GM19467 (cell line): Measurements from ENCODE around the gene CHMP1B.
"Not testable (repeated sequence)": the region's sequence is repeated elsewhere in the genome, so short reads cannot be mapped to it uniquely, and the experiment has no call there.

Source experiments
- ATAC-seq: cut with Tn5 transposase; IDR thresholded peaks from one replicate; pipeline ENCODE4 v1.9.1; 2021; ENCODE audit warnings: mild to moderate bottlenecking, moderate library complexity; ENCODE audit not compliant: unreplicated experiment

CHMP1B gene

DNA sequence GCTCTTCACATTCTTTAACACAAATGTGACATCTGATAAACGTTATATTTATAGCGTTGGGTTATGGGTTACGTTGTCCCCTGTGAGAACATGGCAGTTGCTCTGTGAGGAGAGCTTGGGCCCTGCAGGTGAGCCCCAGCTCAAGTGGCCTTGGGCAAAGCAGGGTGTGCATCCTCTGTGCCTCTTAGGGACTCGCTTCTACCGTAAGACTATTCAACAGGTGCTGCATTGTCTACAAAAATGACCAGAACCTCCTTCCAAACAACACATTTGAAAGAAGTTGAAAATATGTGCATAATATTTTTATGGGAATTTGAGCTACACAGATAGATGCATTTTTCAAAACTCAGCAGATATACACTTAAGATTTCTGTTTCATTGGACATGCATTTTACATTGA lies 16.4 kb upstream of the CHMP1B start:
- no peak for ATAC-seq

DNA sequence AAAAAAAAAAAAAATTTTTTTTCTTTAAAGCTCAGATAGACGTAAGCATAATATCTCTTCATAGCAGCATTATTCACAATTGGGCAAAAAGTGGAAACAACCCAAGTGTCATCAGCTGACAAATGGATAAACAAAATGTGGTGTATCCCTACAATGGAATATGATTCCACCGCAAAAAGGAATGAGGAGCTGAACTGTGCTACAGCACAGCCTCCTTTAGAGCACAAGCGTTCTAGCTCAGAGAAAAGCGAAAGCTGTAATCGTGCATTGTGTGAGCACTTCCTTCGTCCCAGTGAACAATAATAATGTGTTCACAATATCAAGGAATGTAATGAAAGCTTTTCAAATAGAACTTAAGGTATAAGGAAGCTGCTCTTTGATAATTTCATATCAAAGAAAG lies 11.7 kb upstream of the CHMP1B start:
- no peak for ATAC-seq

GRCh38 chr18:11840493-11840892 lies 10.7 kb upstream of the CHMP1B start:
- ATAC-seq, result no peak

DNA sequence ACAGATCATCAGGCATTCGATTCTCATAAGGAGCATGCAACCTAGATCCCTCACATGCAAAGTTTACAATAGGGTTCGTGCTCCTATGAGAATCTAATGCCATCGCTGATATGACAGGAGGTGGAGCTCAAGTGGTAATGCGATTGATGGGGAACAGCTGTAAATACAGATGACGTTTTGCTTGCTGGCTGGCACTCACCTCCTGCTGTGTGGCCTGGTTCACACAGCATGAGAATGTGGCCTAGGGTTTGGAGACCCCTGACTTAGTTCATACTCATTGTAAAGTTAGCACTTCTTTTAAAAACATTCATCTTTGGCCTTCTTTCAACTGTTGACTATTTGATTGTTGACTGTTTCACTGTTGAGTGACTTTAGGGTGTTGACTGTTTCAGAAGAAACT lies 8.7 kb upstream of the CHMP1B start:
- ATAC-seq, result no peak

GRCh38 chr18:11844436-11844835 lies 6.8 kb upstream of the CHMP1B start:
- no peak for ATAC-seq

DNA sequence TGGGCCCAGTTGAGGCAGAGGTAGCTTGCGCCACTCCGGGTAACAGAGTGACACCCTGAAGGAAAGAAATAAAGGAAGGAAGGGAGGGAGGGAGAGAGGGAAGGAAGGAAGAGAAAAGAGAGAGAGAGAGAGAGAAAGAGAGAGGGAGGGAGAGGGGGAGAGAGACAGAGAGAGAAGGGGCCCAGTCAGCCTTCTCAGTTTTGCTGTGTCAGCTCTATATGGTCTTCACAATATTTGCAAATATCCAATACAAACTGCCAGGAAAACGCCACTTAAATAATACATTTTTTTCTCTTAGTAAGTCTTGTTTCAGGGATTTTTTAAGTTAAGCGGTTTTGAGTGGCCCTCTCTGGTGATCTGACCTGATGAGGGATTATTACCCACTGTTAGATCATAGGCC lies 5.6 kb upstream of the CHMP1B start:
- no peak for ATAC-seq

DNA sequence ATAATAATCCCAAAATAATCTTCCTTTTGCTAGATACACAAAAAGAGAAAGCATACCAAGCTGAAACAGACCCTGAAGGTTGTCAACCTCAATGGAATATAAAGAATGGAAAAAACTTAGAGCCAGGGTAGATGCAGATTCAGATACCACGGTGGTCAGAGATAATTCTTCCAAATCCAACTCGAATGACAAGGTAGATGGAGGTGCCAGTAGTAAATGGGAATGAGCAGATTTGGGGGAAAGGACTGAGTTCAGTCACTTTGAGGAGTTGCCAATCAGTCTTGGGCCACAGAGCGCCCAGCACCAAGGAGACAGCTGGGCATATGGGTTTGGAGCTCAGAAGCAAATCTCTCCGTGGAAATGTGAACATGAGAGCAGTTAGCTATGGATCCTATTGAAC lies 3.4 kb upstream of the CHMP1B start:
- no peak for ATAC-seq

GRCh38 chr18:11849279-11849678 lies 1.9 kb upstream of the CHMP1B start:
- no peak for ATAC-seq

- no peak for ATAC-seq
Observed at GRCh38 chr18:11849841-11850634, 1.2 kb upstream of the CHMP1B start.

DNA sequence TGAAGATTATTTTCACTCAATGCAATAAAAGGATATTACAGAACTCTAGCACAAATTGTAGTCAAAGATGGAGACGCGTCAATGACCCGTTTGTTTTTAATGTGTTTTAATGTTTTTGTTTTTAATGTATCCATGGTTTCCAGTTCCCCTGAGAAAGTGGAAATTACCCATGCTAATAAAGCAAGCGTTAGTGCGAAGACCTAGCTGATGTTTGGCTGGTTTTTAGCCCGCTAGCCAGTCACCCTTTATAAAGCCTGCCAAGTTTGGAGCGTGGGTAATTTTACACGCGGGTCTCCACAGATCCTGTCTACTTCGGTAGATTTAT lies 430 bp upstream of the CHMP1B start:
- peak; percentile 22 for ATAC-seq

- no peak for ATAC-seq
Observed at GRCh38 chr18:11851806-11852337, 659 bp downstream of the CHMP1B start.

DNA sequence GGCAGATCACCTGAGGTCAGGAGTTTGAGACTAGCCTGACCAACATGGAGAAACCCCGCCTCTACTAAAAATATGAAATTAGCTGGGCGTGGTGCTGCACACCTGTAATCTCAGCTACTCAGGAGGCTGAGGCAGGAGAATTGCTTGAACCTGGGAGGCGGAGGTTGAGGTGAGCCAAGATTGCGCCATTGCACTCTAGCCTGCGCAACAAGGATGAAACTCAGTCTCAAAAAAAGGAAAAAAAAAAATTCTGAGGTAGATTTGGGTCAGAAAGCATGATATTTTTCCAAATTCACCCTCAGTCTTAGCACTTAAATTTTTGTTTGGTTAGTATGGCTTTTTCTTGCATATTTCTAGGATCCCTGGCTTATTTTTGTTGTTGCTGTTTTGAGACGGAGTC lies 3.3 kb downstream of the CHMP1B start:
- not testable (repeated sequence) for ATAC-seq

DNA sequence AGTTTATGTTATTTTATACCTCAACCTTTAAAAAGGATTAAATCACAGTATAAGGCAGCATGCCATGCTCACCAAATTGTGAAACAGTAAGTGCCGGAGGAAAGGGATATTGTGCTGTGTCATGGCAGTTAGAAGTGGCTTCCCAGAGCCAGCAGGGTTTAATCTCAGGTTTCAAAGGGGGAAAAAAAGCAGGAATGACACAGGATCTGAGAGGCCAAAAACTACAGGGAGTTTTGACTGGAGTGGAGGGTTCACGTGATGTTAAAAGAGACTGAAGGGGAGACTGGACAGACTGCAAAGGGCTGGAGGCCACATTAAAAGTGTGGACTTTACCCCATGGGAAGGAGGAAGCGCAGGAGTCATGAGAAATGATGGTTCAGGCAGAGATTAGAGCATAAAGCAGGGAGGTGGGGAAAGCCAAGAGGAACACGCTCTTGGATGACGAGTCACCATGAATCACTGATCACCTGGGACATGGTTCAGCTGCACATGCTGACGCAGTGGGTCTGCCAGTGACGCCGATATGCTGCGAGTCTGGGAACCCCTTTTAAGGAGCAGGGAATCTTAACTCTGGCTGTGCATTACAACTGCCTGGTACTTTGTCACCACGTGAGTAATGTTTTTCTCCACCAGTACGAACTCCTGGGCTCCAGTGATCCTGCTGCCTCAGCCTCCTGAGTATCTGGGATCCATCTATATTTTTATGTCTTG lies 6.1 kb downstream of the CHMP1B start:
- no peak for ATAC-seq

DNA sequence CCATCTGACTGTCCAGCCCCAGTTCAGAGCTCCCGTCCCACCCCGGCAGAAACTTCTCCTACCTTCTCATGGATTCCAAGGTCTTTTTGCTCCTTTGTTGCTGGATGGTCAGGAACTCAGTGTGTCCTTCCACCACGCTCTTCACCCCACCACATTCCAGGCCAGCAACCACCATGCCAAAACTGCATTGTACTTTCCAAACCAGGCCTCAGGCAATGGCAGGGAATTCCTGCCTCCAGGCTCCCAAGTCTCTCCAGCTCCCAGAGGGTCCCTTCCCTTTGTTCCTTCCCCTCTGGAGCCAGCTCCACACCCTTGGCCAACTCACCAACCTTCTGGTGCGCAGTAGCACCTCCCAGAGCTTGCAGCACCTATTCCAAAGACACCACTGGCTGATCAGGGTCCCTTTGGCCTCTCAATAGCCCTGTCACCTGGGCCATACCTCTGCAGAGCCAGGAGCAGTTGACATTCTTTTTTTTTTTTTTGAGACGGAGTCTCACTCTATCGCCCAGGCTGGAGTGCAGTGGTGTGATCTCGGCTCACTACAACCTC lies 8.1 kb downstream of the CHMP1B start:
- ATAC-seq, result no peak

GRCh38 chr18:11859903-11860407 lies 8.7 kb downstream of the CHMP1B start:
- no peak for ATAC-seq

DNA sequence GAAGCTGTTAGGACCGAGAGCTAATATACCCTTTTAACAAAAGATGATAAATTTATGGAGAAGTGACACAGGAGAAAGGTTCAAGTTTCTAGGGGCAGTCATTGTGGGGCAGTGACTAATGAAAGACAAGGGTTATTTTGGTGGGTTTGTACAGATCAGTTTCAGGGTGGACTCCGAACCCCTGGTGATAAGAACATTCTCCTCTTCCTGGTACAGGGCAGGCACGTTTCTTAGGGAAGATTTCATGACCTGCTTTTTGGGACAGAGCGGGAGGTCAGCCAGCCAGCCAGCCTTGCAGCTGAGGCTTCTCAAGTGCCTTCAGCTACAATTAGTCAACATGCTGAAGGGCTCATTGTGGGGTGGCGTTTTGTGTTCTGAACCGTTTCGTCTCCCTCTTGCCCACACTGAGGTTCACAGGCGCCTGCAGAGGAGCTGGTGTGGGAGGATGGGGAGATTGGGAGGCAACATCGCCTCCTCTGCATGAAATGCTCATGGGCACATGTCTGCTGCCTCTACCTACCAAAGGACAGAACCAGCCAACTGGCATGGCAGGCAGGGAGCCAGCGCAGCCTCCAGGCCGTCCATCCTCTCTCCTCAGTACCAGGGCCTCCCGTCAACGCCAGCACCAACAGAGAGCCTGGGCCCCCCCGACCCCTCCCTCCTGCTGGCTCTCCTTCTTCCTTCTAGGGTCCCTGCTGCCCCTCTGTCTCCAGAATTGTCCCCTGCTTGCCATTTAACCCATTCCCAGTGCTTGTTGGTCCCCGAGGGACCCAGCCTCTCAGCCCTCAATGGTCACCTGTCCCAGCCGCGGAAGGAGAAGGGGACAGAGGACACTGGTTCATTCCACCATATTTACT lies 9.6 kb downstream of the CHMP1B start:
- no peak for ATAC-seq

- no peak for ATAC-seq
Observed at GRCh38 chr18:11861583-11862288, 10.5 kb downstream of the CHMP1B start.

DNA sequence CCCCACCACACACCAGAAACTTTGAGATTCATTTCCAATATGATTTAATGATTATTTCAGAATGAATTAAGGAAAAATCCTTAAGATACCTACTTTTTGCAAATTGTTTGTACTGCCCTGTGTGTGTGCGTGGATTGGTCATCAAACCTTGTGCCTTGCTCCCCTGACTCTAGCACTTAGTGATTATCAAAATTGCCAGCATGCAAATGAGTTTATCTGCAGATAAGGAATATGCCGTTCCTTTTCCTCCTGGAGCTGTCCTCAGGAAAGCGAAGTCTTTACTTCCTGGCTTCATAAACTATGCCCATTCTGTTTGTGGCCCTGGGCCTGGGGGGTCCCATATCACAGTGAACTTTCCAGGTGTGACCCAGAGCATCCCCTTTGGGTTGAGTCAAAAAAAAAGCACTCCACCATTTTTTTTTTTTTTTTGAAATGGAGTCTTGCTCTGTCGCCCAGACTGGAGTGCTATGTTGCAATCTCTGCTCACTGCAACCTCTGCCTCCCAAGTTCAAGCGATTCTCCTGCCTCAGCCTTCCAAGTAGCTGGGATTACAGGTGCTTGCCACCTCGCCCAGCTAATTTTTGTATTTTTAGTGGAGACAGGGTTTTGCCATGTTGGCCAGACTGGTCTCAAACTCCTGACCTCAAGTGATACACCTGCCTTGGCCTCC lies 11.4 kb downstream of the CHMP1B start:
- no peak for ATAC-seq

DNA sequence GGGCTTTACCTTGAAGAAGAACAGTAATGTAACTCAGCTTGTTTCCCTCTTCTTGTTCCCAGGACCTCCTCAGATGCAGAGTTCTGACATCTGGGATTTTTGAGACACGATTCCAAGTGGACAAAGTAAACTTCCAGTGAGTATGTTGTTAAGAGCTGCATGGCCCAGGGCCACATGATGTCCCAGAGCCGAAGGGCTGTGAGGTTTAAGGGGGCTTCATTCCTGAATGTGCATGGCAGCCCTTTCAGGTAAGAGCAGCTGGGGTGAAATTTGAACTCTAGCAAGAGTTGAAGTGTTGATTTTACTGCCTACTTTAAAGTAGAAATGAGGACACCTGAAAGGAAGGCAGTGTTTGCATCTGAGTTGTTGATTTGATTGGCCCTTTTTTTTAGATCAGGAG lies 13.3 kb downstream of the CHMP1B start:
- no peak for ATAC-seq

GRCh38 chr18:11865071-11865470 lies 13.9 kb downstream of the CHMP1B start:
- no peak for ATAC-seq
